ENCODE data around the gene TACR2.

TACR2 gene

GRCh38 chr10:69366738-69367137, 50.0 kb downstream of the TACR2 start:
- DNase-seq: no peak

GRCh38 chr10:69364232-69364940, 52.3 kb downstream of the TACR2 start:
- no peak for DNase-seq

- no peak for DNase-seq
These were observed 53.1 kb downstream of the TACR2 start for GRCh38 chr10:69363666-69364065.

- DNase-seq: no peak
These were observed 54.2 kb downstream of the TACR2 start for GRCh38 chr10:69362471-69362954.

GRCh38 chr10:69361303-69361614, 55.5 kb downstream of the TACR2 start:
- DNase-seq: no peak

- DNase-seq: no peak
These were observed 56.0 kb downstream of the TACR2 start for GRCh38 chr10:69360485-69361302.

- DNase-seq: no peak
These were observed 57.1 kb downstream of the TACR2 start for GRCh38 chr10:69359594-69359993.

GRCh38 chr10:69359148-69359547, 57.6 kb downstream of the TACR2 start:
- no peak for DNase-seq

- DNase-seq: no peak
These were observed 58.4 kb downstream of the TACR2 start for GRCh38 chr10:69358148-69358795.

GRCh38 chr10:69356187-69356586, 60.5 kb downstream of the TACR2 start:
- DNase-seq: no peak

- no peak for DNase-seq
These were observed 62.6 kb downstream of the TACR2 start for GRCh38 chr10:69353977-69354635.
